ENCODE measurements around the gene GAK.
"Not testable (repeated sequence)": the region's sequence is repeated elsewhere in the genome, so short reads cannot be mapped to it uniquely, and the experiment has no call there.

GAK gene

DNA sequence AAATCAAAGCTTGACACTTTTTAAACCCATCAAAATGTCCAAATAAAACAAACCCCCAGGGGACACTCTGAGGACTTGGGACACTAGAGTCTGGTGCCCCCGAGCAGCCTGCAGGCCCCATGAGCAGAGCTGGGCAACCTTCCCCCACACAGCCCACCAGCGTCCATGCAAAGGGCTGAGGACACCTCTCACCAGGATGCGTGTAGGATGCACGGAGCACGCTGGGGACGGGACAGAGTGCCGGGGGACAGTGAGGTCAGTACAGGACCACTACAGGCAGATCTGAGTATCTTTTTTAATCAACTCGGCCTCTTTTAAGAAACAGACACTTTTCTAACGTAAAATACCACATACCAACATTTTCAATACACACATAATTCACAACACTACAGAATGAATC lies 6.9 kb downstream of the GAK start:
- DNase-seq = no peak

DNA sequence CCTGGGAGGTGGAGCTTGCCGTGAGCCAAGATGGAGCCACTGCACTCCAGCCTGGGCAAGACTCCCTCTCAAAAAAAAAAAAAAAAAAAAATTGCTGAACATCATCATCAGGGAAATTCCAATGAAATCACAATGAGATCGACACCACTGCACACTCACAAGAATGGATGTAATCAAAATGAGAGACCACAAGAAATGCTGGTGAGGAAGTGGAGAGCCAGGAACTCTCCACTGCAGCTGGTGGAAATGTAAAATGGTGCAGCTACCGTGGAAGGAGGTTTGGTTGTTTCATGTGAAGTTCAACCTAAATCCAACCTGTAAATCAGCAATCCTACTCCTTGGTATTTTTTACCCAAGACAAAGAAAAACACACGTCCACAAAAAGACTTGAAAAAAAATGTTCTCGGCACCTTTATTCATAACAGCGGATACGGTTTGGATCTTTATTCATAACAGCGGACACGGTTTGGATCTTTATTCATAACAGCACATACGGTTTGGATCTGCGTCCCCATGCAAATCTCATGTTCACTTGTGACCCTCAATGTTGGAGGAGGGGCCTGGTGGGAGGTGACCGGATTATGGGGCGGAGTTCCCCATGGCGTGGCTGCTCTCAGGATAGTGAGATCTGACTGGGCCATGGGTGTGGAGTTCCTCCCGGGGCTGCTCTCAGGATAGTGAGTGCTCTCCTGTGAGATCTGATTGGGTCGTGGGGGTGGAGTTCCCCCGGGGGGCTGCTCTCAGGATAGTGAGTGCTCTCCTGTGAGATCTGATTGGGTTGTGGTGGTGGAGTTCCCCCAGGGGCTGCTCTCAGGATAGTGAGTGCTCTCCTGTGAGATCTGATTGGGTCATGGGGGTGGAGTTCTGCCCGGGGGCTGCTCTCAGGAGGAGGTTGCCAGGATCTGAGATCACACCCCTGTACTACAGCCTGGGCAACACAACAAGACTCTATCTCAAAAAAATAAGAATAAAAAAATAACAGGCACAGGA lies 7.7 kb downstream of the GAK start:
- DNase-seq = no peak

DNA sequence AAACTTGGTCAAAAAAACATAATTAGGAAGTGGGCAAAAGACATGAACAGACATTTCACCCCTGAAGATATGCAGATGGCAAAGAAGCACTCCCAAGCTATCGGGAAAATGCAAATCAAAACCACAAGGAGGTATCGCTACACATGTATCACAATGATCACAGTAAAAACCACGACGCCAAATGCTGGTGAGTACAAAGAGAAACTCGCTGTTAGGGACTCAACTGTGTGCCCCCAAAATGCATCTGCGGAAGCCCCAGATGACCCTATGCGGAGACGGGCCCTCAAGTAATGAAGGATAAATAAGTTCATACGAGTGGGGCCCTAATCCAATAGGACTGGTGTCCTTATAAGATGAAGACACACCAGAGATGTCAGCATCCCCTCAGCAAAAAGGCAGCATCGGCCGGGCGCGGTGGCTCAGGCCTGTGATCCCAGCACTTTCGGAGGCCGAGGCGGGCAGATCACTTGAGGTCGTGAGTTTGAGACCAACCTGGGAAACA lies 10.2 kb downstream of the GAK start:
- DNase-seq = no peak

DNA sequence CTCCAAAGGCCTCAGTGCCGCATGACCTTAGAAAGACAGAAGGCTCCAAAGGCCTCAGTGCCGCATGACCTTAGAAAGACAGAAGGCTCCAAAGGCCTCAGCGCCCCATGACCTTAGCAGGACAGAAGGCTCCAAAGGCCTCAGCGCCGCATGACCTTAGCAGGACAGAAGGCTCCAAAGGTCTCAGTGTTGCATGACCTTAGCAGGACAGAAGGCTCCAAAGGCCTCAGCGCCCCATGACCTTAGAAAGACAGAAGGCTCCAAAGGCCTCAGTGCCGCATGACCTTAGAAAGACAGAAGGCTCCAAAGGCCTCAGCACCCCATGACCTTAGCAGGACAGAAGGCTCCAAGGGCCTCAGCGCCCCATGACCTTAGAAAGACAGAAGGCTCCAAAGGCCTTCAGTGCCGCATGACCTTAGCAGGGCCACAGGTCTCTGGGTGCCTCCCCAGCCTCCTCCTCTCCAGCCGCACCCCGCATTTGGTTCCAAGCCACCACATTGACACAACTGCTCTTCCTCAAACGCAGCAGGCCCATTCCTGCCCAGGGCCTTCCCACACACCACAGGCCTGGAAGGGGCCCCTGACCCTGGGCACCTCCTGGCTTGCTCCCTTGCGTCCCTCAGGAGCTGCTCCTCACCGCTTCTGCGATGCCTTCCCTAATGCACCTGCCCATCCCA lies 13.0 kb downstream of the GAK start:
- DNase-seq = not testable (repeated sequence)

DNA sequence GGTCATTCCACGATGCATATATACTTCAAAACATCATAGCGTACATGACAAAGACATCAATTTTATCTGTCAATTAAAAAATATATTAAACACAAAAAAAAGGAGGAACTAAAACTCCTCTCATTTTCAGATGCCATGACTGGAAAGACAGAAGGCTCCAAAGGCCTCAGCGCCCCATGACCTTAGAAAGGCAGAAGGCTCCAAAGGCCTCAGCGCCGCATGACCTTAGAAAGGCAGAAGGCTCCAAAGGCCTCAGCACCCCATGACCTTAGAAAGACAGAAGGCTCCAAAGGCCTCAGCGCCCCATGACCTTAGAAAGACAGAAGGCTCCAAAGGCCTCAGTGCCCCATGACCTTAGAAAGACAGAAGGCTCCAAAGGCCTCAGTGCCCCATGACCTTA lies 13.5 kb downstream of the GAK start:
- DNase-seq = not testable (repeated sequence)

DNA sequence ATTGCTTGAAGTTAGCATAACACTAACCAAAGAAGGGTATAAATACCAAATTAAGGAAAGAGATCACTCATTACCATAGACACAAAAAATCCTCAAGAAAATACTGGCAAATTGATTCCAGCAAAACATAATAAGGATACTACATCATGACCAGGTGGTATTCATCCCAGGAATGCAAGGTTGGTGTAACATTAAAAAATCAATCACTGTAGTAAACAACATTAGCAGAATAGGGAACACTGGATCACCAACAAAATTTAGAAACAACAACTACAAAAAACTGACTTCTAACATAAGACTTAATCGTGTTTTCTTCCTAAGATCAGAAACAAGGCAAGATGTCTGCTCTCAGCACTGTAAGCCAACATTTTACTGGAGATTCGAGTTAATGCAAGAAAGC lies 14.1 kb downstream of the GAK start:
- no peak for DNase-seq

DNA sequence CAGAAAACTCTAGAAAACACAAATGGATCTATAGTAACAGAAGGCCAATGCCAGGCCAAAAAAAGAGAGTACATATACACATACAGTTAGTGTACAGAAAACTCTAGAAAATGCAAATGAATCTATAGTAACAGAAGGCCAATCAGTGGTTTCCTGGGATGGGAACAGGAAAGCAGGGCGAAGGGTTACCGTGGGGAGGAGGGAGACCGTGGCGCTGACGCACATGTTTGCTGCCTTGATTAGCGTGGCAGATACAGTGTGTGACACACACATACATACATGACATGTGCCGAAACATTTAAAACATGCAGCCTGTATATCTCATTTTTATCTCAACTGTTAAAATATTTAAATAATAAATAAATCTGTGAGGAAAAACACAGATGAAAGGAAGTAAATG lies 14.7 kb downstream of the GAK start:
- DNase-seq = no peak

DNA sequence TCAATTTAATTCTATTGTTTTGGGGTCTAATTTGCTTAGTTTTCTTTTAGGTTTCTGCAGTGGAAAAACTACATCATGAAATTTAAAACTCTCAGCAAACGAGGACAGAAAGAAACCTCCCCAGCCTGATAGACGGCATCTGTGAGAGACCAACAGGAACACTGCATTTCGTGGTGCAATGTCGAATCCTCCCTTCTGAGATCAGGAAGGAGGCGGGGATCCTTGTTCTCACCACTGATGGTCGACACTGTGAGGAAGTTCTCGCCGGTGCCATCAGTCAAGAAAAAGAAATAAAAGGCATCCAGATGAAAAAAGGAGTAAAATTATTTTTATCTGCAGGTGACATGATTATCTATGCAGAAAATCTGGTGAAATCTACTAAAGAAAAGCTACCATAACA lies 16.5 kb downstream of the GAK start:
- no peak for DNase-seq

DNA sequence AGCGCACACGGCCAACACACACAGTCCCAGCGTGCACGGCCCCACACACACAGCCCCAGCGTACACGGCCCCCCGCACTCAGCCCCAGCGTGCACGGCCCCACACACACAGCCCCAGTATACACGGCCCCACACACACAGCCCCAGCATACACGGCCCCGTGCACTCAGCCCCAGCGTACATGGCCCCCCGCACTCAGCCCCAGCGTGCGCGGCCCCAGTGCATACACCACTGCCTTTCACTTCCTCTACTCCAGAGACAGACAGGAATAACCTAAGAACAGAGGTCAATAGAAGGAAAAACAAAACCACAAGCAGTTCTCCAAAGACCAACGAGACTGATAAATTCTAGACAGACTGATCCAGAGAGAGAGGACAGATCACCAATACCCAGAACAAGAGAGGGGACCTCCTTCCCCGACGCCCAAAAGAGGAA lies 17.1 kb downstream of the GAK start:
- DNase-seq = no peak

DNA sequence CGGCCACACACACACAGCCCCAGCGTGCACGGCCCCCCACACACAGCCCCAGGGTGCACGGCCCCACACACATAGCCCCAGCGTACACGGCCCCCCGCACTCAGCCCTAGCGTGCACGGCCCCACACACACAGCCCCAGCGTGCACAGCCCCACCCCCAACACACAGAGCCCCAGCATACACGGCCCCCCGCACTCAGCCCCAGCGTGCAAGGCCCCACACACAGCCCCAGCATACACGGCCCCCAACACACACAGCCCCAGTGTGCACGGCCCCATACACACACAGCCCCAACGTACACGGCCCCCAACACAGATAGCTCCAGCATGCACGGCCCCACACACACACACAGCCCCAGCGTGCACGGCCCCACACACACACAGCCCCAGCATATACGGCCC lies 17.6 kb downstream of the GAK start:
- no peak for DNase-seq

DNA sequence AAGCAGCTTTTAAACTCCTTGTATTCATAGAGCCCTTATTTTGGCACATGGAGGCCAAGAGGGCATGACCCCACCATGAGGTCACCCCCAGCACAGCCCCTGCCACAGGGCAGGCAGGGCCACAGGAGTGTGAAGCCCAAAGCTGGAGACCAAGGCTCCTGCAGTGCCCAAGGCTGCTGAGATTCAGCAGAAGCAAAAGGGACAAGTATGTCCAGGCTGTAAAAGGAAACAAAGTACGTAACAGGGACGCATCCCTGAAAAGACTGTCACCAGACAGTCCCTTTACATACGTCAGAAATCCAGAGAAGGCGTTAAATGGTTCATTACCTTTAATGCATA lies 18.9 kb downstream of the GAK start:
- DNase-seq = no peak

DNA sequence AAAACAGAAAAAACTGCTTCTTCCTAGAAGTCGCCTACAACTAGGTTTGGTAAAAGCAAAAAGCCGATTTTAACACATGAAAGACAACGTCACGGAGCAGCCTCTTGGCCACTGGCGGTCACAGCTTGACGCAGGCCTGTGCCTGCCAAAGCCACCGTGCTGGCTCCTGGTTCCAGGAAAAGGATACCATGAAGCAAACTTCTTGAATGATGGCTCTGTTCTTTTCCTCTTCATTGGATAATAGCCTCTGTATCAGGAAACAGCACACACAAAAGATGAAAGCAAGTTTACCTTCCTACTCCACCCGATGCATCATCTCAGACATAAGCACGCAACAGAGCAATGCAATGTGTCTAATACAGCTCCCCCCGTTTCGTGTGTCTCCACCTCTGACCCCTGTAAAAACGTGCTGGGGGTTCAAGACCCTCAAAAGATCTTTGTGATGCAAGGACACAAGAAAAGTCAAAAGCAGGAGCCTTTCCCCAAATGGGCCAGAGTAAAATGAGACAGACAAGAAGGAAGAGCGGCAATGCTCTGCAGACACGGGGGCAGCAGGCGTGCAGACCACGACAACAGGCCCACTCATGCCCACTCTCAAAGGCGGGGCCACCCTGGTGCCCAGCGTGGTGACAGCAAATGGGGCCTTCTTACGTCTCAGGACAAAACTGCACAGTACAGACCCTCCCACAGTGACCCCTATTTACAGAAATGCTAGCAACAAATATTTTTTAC lies 19.4 kb downstream of the GAK start:
- no peak for DNase-seq

DNA sequence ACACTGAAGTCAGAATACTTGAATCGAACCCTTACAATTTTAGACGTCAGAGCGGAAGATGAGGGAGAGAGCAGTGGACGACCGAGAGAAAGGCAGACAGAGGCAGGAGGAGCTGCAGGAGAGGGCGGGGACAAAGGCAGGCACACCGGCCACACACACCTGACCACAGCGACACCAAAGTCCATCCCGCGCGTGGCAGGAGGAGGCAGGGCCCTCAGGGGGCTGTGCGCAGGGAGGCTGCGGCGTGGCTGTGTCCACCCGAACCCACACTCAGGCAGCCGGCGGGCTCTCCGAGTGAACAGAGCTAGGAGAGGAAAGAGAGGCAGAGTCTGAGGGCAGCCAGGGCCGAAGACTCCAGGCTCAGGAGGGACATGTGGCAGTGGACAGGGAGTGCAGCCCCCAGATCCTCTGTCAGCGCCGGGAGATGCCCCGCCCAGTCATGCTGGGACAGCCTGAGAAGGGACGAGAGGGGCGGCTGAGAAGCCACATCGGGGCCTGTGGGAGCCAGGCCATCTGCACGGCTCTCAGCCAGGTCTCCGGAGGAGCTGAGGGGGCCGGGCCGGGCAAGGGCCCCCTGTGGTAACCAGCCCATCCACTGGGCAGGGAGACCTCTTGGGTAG lies 20.1 kb downstream of the GAK start:
- no peak for DNase-seq

DNA sequence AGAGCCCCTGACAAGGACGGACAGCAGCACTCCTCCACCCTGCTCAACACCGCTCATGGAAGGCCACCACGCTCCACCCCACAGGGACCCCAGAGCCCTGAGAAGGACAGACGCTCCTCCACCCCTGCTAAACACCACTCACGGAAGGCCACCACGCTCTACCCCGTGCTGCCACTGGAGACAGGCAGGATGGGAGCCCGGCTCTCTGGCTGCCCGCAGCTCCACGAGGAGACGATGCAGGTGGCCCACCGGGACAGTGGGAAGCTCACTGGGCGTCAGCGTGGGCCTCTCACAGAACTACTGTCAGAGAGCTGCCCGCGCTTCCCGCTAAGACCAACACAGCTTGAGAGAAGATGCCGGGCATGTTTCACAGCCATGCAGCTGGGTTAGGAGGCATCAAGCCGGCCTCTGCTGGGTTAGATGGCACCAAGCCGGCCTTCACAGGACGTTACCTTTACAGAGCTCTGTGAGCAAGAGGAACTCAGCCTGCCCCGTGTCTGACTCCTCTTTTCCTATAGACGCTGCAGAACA lies 20.8 kb downstream of the GAK start:
- no peak for DNase-seq

DNA sequence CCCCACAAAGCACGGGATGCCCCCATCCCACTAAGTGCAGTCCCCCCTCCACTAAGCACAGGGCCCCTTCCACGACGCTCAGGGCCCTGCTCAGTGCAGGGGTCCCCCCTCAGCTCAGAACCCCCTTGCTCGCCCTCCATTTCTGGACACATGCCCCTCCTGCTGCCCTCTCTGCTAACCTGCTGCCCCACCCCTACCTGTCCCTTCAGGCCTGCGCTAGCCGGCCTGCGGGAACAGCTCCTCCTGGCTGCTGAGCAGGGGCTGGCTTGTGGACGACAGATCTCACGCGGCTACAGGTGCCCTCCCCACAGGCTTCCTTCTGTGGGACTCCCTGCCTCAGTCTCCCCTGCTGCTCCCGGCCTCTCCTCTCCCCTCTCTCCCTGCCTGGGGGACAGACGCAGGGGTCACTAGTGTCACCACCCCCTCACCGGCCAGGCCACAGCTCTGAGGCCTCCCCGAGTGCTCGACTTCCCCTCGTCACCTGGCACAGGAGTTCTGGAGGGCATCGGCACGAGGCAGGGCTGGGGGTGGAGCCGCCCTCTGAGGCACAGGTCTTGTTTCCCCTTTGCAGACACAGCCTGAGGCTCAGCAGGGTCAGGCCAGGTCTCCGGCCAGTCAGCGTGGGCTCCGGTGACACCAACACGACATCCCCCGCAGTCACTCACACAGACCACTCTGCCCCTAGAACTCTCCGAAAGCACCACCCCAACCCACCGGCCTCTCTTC lies 21.6 kb downstream of the GAK start:
- no peak for DNase-seq

DNA sequence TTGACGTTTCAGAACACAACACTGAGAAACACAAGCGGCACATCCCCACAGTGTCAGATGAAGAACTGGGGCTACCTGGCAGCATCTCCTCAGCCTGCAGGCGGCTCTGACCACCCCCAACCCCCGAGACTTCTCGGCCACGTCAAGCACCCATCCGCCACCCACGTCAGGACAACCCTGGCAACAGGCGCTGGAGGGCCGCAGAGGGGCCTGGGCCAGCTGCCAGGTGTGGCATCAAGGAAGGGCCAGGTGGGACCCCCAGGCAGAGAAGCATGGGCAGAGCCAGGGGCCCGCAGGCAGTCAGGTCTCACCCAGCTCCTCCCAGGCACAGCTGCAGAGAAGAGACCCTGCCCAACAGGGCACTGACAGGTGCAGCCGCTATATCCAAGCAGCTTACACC lies 22.3 kb downstream of the GAK start:
- no peak for DNase-seq

DNA sequence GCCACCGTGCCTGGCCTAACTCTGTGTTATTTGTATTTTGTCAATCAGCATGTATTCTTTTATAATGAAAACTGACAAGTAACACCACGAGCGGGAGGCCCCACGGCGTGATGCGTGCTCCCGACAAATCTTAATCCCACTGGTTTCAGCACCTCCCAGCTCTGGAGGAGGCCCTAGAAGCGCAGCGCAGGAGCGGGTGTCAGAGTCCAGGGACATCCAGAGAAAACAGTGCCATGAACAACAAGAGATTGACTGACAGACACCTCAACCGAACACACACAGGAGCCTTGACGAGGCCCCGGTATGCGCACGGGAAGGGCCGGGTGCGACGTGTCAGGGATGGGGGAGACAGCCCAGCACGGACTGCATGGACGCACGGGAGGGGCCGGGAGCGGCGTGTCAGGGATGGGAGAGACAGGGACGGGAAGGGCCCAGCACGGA lies 23.0 kb downstream of the GAK start:
- DNase-seq = no peak

DNA sequence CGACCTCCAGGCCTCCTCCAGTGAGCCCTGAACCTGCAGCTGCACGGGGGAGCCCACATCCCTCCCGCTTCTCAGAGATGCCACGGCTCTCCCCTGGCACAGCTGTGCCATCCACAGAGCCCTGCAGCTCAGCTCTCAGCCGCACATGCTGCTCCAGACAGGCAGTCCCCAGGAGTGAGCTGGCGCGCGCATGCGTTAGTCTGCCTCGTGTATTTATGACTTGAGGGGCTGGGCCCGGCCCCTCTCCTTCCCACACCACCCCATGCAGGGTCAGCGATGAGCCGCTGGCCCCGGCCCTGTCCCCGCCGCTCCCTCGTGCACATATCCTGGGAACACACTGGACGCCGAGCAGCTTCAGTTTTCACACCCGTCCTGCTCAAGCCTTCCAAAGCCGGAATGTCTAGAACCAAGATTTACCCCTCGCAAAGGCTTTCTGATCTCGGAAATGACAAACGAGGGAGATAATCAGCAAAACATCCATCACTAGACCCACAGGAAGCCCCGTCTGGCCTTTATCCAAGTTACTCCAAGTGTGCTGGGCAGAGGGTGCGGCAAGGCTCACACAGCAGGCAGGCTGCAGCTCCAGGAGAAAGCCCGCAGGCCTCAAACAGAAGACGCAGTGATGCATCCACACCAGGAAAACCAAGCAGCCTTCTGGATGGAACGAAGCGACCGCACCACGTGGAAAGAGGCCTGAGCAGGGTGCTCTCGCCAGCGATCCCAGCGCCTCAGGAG lies 24.3 kb downstream of the GAK start:
- no peak for DNase-seq

DNA sequence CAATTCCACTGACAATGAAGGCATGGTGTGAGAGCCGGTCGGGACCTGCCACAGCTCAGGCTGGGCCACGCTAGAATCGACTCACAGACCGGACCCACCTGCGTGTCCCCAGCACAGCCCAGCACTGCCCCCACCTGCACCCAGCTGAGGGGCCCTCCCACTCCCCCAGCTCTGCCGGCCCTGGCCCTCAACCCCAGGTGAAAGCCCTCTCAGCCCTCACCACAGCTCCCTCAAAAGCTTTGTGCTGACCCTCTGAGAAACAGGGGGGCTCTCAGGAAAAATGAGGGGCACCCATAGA lies 25.1 kb downstream of the GAK start:
- no peak for DNase-seq

DNA sequence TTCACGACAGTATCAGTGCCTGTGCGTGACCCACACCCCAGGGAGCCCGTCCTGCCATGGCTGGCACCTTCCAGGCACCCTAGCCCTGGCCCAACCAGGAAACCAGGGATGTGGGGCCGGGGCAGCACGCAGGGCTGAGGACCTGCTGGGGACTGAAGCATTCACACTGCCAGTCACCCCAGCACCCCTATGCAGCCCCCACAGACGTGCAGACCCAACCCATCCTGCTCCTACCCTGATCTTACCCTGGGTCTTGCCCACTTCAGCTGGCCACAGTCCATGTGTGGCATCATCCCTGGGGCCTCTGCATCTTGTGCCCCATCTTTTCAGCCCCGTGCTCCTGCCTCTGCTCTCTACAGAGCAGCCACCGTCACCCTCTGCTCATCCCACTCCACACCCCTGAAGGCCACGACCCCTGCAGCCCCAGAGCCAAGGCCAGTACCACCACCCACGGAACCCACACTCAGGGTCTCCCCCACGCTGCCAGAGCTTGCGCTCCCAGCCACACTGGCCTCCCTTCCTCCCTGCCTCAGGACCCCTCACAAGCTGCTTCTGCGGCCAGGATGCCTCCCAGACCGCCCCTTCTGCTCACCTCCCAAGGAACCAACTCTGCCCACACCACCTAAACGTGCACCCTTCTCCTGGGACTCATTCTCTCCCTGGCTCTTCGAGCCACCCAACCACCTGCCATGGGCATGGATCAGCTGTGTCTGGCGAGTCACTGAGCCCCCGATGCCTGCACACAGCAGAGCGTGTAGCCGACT lies 25.6 kb downstream of the GAK start:
- DNase-seq = no peak
